GM13976 (cell line): ENCODE measurements around the gene LSR.
"Not testable (repeated sequence)": the region's sequence is repeated elsewhere in the genome, so short reads cannot be mapped to it uniquely, and the experiment has no call there.

Source experiments
- DNase-seq: peaks from one replicate; pipeline ENCODE4 v3.0.0; 2012; ENCODE audit warnings: low spot score
- in situ Hi-C: fragments of 300-500 bp; cut with MboI; formaldehyde crosslinking; loops from one replicate; pipeline ENCODE4 v1.12.0; 2022; ENCODE audit warnings: low sequenced_read_pairs, mixed read lengths, inconsistent platforms; ENCODE audit not compliant: unreplicated experiment
- TF ChIP-seq, protein P1 (sequence below): IDR thresholded peaks from 2 replicates; pipeline ENCODE4 v1.5.1; 2012; ENCODE audit warnings: borderline replicate concordance, mild to moderate bottlenecking; ENCODE audit not compliant: insufficient read depth; ENCODE audit errors: extremely low read depth, missing control alignments, control extremely low read depth

The LSR gene

DNA sequence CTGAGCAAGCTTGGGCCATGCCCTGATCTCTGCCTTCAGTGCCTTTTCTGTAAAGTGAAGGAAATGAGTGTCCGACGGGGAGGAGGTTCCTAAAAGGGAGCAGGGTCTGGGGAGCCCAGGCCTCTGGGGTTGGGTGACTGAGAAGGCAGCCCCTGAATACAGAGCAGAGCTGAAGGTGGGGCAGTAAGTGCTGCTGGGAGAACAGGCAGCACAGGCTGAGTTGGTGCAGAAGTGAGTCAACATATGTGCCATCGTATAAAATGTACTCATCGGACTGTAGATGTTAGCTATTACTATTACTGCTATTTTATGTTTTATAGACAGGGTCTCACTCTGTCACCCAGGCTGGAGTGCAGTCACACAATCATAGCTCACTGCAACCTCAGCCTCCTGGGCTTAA, 32.5 kb downstream of the LSR start:
- DNase-seq, result no peak
- in situ Hi-C loops, result no loop called here
- TF ChIP-seq, protein P1, sequence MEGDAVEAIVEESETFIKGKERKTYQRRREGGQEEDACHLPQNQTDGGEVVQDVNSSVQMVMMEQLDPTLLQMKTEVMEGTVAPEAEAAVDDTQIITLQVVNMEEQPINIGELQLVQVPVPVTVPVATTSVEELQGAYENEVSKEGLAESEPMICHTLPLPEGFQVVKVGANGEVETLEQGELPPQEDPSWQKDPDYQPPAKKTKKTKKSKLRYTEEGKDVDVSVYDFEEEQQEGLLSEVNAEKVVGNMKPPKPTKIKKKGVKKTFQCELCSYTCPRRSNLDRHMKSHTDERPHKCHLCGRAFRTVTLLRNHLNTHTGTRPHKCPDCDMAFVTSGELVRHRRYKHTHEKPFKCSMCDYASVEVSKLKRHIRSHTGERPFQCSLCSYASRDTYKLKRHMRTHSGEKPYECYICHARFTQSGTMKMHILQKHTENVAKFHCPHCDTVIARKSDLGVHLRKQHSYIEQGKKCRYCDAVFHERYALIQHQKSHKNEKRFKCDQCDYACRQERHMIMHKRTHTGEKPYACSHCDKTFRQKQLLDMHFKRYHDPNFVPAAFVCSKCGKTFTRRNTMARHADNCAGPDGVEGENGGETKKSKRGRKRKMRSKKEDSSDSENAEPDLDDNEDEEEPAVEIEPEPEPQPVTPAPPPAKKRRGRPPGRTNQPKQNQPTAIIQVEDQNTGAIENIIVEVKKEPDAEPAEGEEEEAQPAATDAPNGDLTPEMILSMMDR, result no peak

DNA sequence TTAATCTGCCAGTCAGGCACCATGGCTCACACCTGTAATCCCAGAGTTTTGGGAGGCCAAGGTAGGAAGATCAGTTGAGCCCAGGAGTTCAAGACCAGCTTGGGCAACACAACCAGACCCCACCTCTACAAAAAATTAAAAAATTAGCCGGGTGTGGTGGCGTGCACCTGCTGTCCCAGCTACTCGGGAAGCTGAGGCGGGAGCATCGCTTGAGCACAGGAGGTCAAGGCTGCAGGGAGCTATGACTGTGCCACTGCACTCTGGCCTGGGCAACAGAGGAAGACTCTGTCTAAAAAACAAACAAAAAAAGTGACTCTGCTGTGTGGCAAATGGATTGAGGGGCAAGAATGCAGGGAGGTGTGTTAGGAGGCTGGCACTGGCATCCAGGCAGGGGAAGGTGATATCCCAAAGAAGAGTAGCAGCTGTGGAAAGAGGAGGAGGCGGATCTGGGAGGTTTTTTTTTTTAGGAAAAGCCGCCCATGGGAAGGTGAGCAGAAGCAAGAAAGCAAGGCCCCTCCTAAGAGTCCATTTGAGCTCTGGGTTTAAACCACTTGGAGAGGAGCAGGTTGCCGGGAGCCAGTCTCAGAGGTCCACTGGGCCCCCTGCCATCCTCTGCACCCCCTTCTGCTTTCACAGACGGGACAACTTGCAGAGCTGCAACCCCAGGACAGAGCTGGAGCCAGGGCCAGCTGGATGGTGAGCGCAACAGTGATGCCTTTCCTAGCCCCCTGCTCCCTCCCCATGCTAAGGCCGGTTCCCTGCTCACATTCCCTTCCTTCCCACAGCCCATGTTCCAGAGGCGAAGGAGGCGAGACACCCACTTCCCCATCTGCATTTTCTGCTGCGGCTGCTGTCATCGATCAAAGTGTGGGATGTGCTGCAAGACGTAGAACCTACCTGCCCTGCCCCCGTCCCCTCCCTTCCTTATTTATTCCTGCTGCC, 35.6 kb downstream of the LSR start:
- in situ Hi-C loops, result no loop called here
- DNase-seq, result no peak
- TF ChIP-seq, protein P1, result no peak

DNA sequence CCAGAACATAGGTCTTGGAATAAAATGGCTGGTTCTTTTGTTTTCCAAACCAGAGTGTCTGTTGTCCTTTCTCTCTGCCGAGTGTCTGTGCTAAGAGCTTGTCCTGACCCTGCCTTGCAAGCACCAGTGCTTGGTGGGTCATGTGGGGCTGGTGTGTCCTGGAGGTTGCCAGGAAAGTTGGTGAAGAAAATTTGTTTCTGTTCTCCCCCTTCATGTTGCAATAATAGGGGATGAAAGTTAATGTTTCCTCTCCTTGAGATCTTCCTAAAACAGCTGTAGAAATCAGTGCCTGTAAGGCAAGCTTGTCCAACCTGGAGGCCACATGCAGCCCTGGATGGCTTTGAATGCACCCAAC, 36.3 kb downstream of the LSR start:
- no peak for DNase-seq
- in situ Hi-C loops, result no loop called here
- TF ChIP-seq, protein P1, result no peak

DNA sequence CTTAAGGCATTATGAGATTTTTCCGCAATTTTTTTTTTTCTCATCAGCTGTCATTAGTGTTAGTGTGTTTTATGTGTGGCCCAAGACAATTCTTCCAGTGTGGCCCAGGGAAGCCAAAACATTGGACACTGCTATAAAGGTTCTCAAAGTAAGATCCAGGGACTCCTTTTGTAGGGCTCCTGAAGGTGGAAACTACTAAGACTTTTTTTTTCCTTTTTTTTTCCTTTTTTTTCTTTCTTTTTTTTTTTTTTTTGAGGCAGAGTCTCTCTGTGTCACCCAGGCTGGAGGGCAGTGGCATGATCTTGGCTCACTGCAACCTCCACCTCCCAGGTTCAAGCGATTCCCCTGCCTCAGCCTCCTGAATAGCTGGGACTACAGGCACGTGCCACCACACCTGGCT, 36.7 kb downstream of the LSR start:
- DNase-seq, in situ Hi-C loops: not testable (repeated sequence)

DNA sequence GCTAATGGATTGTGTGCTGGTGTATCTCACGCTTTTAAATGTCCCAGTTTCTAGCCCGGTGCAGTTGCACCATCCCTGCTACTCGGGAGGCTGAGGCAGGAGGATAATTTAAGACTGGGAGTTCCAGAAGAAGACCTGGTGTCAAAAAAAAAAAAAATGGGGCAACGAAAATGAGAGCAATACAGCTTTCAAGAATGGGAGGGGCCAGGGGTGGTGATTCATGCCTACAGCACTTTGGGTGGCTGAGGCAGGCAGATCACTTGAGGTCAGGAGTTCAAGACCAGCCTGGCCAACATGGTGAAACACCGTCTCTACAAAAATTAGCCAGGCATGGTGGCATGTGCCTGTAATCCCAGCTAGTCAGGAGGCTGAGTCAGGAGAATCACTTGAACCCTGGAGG, 37.3 kb downstream of the LSR start:
- DNase-seq, in situ Hi-C loops: not testable (repeated sequence)

DNA sequence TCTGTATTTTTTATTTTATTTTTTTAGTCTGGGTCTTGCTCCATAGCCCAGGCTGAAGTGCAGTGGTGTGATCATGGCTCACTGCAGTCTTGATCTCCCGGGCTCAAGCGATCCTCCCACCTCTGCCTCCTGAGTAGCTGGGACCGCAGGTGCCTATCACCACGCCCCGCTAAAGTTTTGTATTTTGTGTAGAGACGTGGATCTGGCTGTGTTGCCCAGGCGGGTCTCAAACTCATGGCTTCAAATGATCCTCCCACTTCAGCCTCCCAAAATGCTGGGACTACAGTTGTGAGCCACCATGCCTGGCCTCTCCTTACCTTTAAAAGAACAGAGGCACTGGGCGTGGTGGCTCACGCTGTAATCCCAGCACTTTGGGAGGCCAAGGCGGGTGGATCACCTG, 38.9 kb downstream of the LSR start:
- no peak for DNase-seq
- in situ Hi-C loops, result no loop called here
- TF ChIP-seq, protein P1, result no peak

DNA sequence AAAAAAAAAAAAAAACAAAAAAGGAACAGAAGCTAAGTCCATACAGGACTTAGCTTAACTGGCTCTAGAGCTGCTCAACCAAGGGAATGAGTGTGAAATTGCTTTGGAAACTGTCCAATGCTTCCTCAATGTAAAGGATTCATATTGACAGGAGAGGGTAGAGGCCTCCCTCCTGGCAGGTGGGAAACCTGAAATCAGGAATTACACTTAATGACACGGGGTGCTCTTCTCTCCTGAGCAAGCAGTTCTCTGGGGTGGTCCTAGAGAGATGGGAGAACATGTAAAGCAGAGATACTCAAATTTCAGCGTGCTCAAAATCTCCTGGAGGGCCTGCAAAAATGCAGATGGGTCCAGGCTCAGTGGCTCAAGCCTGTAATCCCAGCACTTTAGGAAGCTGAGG, 39.5 kb downstream of the LSR start:
- DNase-seq, result no peak
- TF ChIP-seq, protein P1, result no peak
- in situ Hi-C loops, result no loop called here

DNA sequence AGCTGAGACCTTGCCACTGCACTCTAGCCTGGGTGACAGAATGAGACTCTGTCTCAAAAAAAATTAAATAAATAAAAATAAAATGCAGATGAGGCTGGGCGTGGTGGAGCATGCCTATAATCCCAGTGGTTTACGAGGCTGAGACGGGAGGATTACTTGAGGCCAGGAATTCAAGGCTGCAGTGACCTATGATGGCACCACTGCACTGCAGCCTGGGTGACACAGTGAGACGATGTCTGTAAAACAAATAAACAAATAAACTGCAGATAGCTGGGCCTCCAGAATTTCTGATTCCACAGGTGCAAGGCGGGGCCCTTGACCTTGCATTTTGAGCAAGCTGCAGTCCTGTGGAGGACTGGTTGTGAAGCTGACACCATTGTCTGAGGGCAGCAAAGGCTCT, 40.1 kb downstream of the LSR start:
- TF ChIP-seq, protein P1, result no peak
- in situ Hi-C loops, result no loop called here
- no peak for DNase-seq
